ENCODE results near the gene ATF4. TPM values are rescaled to one million over a fixed set of nuclear protein-coding genes. Genes with fewer than 3 reads are reported as not detected.

ATF4 gene
- total and polyA plus RNA-seq, 2 of the 13 experiments (the other 11 are each of a cell fraction or from before 2014, with no cell fraction given), result 486 to 1,297 TPM

DNA sequence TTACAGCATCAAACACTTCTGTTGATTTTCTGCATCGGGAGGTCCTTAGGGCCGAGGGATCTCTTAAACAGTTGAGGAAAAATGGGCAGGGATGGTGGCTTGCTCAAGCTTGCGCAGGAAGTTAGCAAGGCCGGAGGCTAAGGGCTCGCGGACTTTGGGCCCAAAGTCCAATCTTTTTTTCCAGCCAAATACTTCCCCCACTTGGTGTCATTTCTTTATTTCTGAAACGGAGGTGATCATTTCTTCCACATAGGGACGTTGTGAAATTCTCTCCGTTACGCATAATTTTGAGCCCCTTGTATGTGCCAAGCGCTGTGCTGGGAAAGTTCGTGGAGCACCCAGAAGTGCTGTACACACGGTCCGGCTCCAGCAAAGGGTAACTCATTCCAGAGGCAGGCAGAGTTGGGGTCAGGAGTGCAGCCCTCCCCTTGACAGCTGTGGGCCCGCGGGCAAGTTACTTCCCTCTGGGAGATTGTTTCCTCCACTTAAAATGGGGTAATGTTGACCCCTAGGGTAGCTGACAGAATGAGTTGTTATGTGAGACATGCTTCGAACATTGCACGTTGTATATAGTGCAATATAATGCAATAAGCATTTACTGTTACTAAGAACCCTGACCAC is 17.5 kb upstream of the ATF4 start (continued):
- TF ChIP-seq ZFAT (CRISPR knock-in tag; conservative IDR thresholded peaks at IDR 0.05) (no peak), SMAD3 (CRISPR knock-in tag; IDR thresholded peaks at IDR 0.05) (no peak), ZNF7 (CRISPR knock-in tag; IDR thresholded peaks at IDR 0.05) (no peak), ZNF441 (CRISPR knock-in tag; IDR thresholded peaks at IDR 0.05; ENCODE audit: borderline replicate concordance) (no peak), RFXAP (CRISPR knock-in tag; IDR thresholded peaks at IDR 0.05; ENCODE audit: borderline replicate concordance) (no peak), EED (CRISPR knock-in tag; IDR thresholded peaks at IDR 0.05) (no peak), IRX3 (CRISPR knock-in tag; IDR thresholded peaks at IDR 0.05; ENCODE audit: borderline replicate concordance, low read depth) (no peak), ZNF24 (IDR thresholded peaks at IDR 0.05) (0 out of 2 replicates have a peak, but pooled peaks have one; percentile 59), ATM (IDR thresholded peaks at IDR 0.05; ENCODE audit: borderline replicate concordance) (no peak), SNAPC2 (CRISPR knock-in tag; IDR thresholded peaks at IDR 0.05) (no peak), ZNF550 (CRISPR knock-in tag; IDR thresholded peaks at IDR 0.05; ENCODE audit: borderline replicate concordance) (no peak), ZFP90 (CRISPR knock-in tag; IDR thresholded peaks at IDR 0.05; ENCODE audit: borderline replicate concordance) (no peak), THYN1 (CRISPR knock-in tag; IDR thresholded peaks at IDR 0.05; ENCODE audit: borderline replicate concordance, low read depth) (no peak), ATF1 (CRISPR knock-in tag; IDR thresholded peaks at IDR 0.05) (no peak), PRMT3 (CRISPR knock-in tag; IDR thresholded peaks at IDR 0.05; ENCODE audit: borderline replicate concordance, low read depth) (no peak), ZNF792 (CRISPR knock-in tag; IDR thresholded peaks at IDR 0.05) (no peak), ZNF12 (CRISPR knock-in tag; IDR thresholded peaks at IDR 0.05) (no peak), NAIF1 (CRISPR knock-in tag; IDR thresholded peaks at IDR 0.05; ENCODE audit: borderline replicate concordance) (no peak), TSC22D2 (CRISPR knock-in tag; IDR thresholded peaks at IDR 0.05; ENCODE audit: borderline replicate concordance) (no peak), HHEX (CRISPR knock-in tag; IDR thresholded peaks at IDR 0.05) (no peak)
- TF ChIP-seq, protein P1, sequence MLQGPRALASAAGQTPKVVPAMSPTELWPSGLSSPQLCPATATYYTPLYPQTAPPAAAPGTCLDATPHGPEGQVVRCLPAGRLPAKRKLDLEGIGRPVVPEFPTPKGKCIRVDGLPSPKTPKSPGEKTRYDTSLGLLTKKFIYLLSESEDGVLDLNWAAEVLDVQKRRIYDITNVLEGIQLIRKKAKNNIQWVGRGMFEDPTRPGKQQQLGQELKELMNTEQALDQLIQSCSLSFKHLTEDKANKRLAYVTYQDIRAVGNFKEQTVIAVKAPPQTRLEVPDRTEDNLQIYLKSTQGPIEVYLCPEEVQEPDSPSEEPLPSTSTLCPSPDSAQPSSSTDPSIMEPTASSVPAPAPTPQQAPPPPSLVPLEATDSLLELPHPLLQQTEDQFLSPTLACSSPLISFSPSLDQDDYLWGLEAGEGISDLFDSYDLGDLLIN (CRISPR knock-in tag; IDR thresholded peaks at IDR 0.05; ENCODE audit: borderline replicate concordance), result no peak
- TF ChIP-seq, protein P2, sequence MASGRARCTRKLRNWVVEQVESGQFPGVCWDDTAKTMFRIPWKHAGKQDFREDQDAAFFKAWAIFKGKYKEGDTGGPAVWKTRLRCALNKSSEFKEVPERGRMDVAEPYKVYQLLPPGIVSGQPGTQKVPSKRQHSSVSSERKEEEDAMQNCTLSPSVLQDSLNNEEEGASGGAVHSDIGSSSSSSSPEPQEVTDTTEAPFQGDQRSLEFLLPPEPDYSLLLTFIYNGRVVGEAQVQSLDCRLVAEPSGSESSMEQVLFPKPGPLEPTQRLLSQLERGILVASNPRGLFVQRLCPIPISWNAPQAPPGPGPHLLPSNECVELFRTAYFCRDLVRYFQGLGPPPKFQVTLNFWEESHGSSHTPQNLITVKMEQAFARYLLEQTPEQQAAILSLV (CRISPR knock-in tag; IDR thresholded peaks at IDR 0.05; ENCODE audit: borderline replicate concordance), result no peak
- TF ChIP-seq, protein P3, sequence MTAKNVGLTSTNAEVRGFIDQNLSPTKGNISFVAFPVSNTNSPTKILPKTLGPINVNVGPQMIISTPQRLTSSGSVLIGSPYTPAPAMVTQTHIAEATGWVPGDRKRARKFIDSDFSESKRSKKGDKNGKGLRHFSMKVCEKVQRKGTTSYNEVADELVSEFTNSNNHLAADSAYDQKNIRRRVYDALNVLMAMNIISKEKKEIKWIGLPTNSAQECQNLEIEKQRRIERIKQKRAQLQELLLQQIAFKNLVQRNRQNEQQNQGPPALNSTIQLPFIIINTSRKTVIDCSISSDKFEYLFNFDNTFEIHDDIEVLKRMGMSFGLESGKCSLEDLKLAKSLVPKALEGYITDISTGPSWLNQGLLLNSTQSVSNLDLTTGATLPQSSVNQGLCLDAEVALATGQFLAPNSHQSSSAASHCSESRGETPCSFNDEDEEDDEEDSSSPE (CRISPR knock-in tag; IDR thresholded peaks at IDR 0.05), result no peak
- TF ChIP-seq, protein P4, sequence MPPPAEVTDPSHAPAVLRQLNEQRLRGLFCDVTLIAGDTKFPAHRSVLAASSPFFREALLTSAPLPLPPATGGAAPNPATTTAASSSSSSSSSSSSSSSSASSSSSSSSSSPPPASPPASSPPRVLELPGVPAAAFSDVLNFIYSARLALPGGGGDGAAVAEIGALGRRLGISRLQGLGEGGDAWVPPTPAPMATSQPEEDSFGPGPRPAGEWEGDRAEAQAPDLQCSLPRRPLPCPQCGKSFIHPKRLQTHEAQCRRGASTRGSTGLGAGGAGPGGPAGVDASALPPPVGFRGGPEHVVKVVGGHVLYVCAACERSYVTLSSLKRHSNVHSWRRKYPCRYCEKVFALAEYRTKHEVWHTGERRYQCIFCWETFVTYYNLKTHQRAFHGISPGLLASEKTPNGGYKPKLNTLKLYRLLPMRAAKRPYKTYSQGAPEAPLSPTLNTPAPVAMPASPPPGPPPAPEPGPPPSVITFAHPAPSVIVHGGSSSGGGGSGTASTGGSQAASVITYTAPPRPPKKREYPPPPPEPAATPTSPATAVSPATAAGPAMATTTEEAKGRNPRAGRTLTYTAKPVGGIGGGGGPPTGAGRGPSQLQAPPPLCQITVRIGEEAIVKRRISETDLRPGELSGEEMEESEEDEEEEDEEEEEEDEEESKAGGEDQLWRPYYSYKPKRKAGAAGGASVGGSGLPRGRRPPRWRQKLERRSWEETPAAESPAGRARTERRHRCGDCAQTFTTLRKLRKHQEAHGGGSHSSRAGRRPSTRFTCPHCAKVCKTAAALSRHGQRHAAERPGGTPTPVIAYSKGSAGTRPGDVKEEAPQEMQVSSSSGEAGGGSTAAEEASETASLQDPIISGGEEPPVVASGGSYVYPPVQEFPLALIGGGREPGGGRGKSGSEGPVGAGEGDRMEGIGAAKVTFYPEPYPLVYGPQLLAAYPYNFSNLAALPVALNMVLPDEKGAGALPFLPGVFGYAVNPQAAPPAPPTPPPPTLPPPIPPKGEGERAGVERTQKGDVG (CRISPR knock-in tag; IDR thresholded peaks at IDR 0.05; ENCODE audit: borderline replicate concordance), result no peak

All from HepG2 (cell line).